PC-9 (cell line): Measurements from ENCODE around the gene PECR. TPM values are rescaled to one million over a fixed set of nuclear protein-coding genes. Genes with fewer than 3 reads are reported as not detected.
A peak's percentile ranks its signal among the peaks of the same experiment; 100 is the strongest.

Source experiments
- BruUV-seq: library from RNA; stranded (reverse); fragments of 400-500 nt; replicated peaks from 2 replicates; lab custom pipeline; 2021; lab: Mats Ljungman, UMichigan
- CTCF ChIA-PET: fragments of 300-600 bp; sonication (Branson Sonifier 250); formaldehyde crosslinking; loops from one replicate; lab custom pipeline; 2022; ENCODE audit warnings: antibody characterized with exemption; lab: Charles Lee
- POLR2A ChIA-PET: fragments of 300-600 bp; sonication (Branson Sonifier 250); formaldehyde crosslinking; loops from one replicate; lab custom pipeline; 2022; ENCODE audit warnings: antibody characterized with exemption; ENCODE audit not compliant: unreplicated experiment; lab: Charles Lee
- DNase-seq, 2 experiments: peaks; one replicate each; pipeline versions ENCODE4 v3.0.0 to v3.0.0-alpha.2; 2015 to 2022; ENCODE audit warnings: mixed read lengths in 1 of 2
- H2AFZ ChIP-seq: fragments of 200-600 bp; sonication (generic); 2 replicates; pipeline ENCODE4 v1.8.1; 2017; ENCODE audit warnings: antibody characterized with exemption
- H3F3A ChIP-seq: fragments of 200-600 bp; sonication (generic); 2 replicates; pipeline ENCODE4 v1.8.1; 2017; ENCODE audit warnings: antibody characterized with exemption, mild to moderate bottlenecking, low read depth; ENCODE audit not compliant: insufficient read depth
- H3K27ac ChIP-seq: fragments of 200-600 bp; sonication (generic); 2 replicates; pipeline ENCODE4 v1.6.1; 2016; ENCODE audit warnings: mixed run types
- H3K27me3 ChIP-seq: fragments of 200-600 bp; sonication (generic); 2 replicates; pipeline ENCODE4 v1.6.1; 2016; ENCODE audit warnings: low read depth, mixed run types; ENCODE audit not compliant: insufficient read depth
- H3K36me3 ChIP-seq: fragments of 200-600 bp; sonication (generic); 2 replicates; pipeline ENCODE4 v1.6.1; 2016; ENCODE audit warnings: low read depth, mixed run types
- H3K4me1 ChIP-seq: fragments of 200-600 bp; sonication (generic); replicated peaks from 2 replicates; pipeline ENCODE4 v1.6.1; 2016; ENCODE audit warnings: mixed run types; ENCODE audit not compliant: insufficient read depth
- H3K4me2 ChIP-seq: fragments of 200-600 bp; sonication (generic); 2 replicates; pipeline ENCODE4 v1.6.1; 2017; ENCODE audit warnings: mixed run types
- H3K4me3 ChIP-seq: fragments of 200-600 bp; sonication (generic); 2 replicates; pipeline ENCODE4 v1.6.1; 2016; ENCODE audit warnings: mixed run types
- H3K79me2 ChIP-seq: fragments of 200-600 bp; sonication (generic); 2 replicates; pipeline ENCODE4 v1.6.1; 2017; ENCODE audit warnings: low read depth, mixed run types
- H3K9me2 ChIP-seq: fragments of 200-600 bp; sonication (generic); 2 replicates; pipeline ENCODE4 v1.8.1; 2017; ENCODE audit warnings: mild to moderate bottlenecking; ENCODE audit not compliant: insufficient read depth
- H3K9me3 ChIP-seq: fragments of 200-600 bp; sonication (generic); 2 replicates; pipeline ENCODE4 v1.8.1; 2016; ENCODE audit warnings: low read depth; ENCODE audit not compliant: insufficient read depth
- H4K20me1 ChIP-seq: fragments of 200-600 bp; sonication (generic); 2 replicates; pipeline ENCODE4 v1.8.1; 2017; ENCODE audit not compliant: insufficient read depth
- CTCF ChIP-seq: fragments of 200-600 bp; sonication (generic); conservative IDR thresholded peaks from 2 replicates; pipeline ENCODE4 v1.6.1; 2017; ENCODE audit warnings: mixed run types, antibody characterized with exemption, mild to moderate bottlenecking, moderate library complexity
- EZH2 ChIP-seq: fragments of 200-600 bp; sonication (generic); IDR thresholded peaks from 2 replicates; pipeline ENCODE4 v1.8.0; 2017; ENCODE audit warnings: antibody characterized with exemption, low read depth
- intact Hi-C: fragments of 100-400 bp; cut with micrococcal nuclease; formaldehyde crosslinking; loops from one replicate; pipeline ENCODE4 v1.10.0; 2022; ENCODE audit not compliant: unreplicated experiment
- total RNA-seq: library from RNA; stranded (reverse); gene quantifications from 2 replicates; pipeline ENCODE4 v1.2.3, GENCODE V29; 2021

The PECR gene
- total RNA-seq, 1 experiment from 2014 or later: 10.8 TPM

GRCh38 chr2:216015722-216016464, 65.7 kb downstream of the PECR start:
- BruUV-seq: no TSS peak
- ChIA-PET POLR2A (no interaction called here), CTCF (interaction anchor here (0.5 to 1.0 kb wide), 2 partner anchors 17 to 64 kb away, joined by 3 read pairs; no protein-coding TSS in a partner anchor)
- no peaks in the 10 kb centered on the region for H3K9me2 ChIP-seq
- H3K36me3 ChIP-seq: no peaks in the 10 kb centered on the region
- H3F3A ChIP-seq: peaks cover 27% of the 10 kb centered on the region
- no peak overlapping the region for H3K4me3 ChIP-seq
- H3K27me3 ChIP-seq: no peaks in the 10 kb centered on the region
- intact Hi-C loops: loop anchor here (5.0 kb wide), 1 partner anchor 44 kb away; no protein-coding TSS in a partner anchor
- H3K4me1 ChIP-seq: peaks cover 18% of the 10 kb centered on the region
- H3K9me3 ChIP-seq: no peaks in the 10 kb centered on the region
- H2AFZ ChIP-seq: no peak overlapping the region
- no peaks in the 10 kb centered on the region for H4K20me1 ChIP-seq
- peaks cover 19% of the 10 kb centered on the region for H3K79me2 ChIP-seq
- H3K4me2 ChIP-seq: no peak overlapping the region
- no peak for DNase-seq
- H3K27ac ChIP-seq: no peak overlapping the region
- no peak for TF ChIP-seq CTCF
- TF ChIP-seq EZH2: no peak

- no peak overlapping the region for H3K4me2 ChIP-seq
- H3K79me2 ChIP-seq: peaks cover 28% of the 10 kb centered on the region
- intact Hi-C loops: loop anchor here (5.0 kb wide), 1 partner anchor 43 kb away; no protein-coding TSS in a partner anchor
- ChIA-PET CTCF (interaction anchor here (0.5 kb wide), 1 partner anchor 63 kb away, joined by 3 read pairs; no protein-coding TSS in a partner anchor), POLR2A (no interaction called here)
- H3K27me3 ChIP-seq: no peaks in the 10 kb centered on the region
- H4K20me1 ChIP-seq: no peaks in the 10 kb centered on the region
- no TSS peak for BruUV-seq
- peaks cover 24% of the 10 kb centered on the region for H3K4me1 ChIP-seq
- H3F3A ChIP-seq: peaks cover 30% of the 10 kb centered on the region
- H3K4me3 ChIP-seq: no peak overlapping the region
- H2AFZ ChIP-seq: no peak overlapping the region
- TF ChIP-seq CTCF: no peak
- TF ChIP-seq EZH2: no peak
- no peaks in the 10 kb centered on the region for H3K36me3 ChIP-seq
- no peak overlapping the region for H3K27ac ChIP-seq
- no peaks in the 10 kb centered on the region for H3K9me3 ChIP-seq
- no peaks in the 10 kb centered on the region for H3K9me2 ChIP-seq
- DNase-seq: no peak
Measured at GRCh38 chr2:216014986-216015385, 66.6 kb downstream of the PECR start.

- no peaks in the 10 kb centered on the region for H3K9me2 ChIP-seq
- H2AFZ ChIP-seq: no peak overlapping the region
- no peaks in the 10 kb centered on the region for H4K20me1 ChIP-seq
- peaks cover 30% of the 10 kb centered on the region for H3F3A ChIP-seq
- TF ChIP-seq CTCF (no peak), EZH2 (no peak)
- H3K9me3 ChIP-seq: no peaks in the 10 kb centered on the region
- no peaks in the 10 kb centered on the region for H3K36me3 ChIP-seq
- peak overlapping the region; percentile 86 for H3K4me2 ChIP-seq
- no TSS peak for BruUV-seq
- intact Hi-C loops: no loop called here
- H3K27me3 ChIP-seq: no peaks in the 10 kb centered on the region
- DNase-seq: no peak
- peak overlapping the region; percentile 83; the same call in 1 of the 2 replicates for H3K4me3 ChIP-seq
- ChIA-PET CTCF (no interaction called here), POLR2A (no interaction called here)
- H3K4me1 ChIP-seq: peaks cover 27% of the 10 kb centered on the region
- 0 out of 2 replicates have a peak overlapping the region, but pooled peaks have one; percentile 97 for H3K27ac ChIP-seq
- H3K79me2 ChIP-seq: peaks cover 38% of the 10 kb centered on the region
Measured at GRCh38 chr2:216014006-216014405, 67.6 kb downstream of the PECR start.
